ENCODE data around the gene CNST.
"Not testable (repeated sequence)": the region's sequence is repeated elsewhere in the genome, so short reads cannot be mapped to it uniquely, and the experiment has no call there.

The CNST gene

GRCh38 chr1:246583448-246584185, 17.4 kb downstream of the CNST start:
- TF ChIP-seq CTCF (IDR thresholded peaks at IDR 0.05; ENCODE audit: low read depth, low read length, missing control alignments): no peak

GRCh38 chr1:246587032-246587431, 20.8 kb downstream of the CNST start:
- no peak overlapping the region for H3K4me3 ChIP-seq (replicated peaks; ENCODE audit: low read depth, low read length)
- no peak for DNase-seq (ENCODE audit: extremely low read depth, low read depth)
- no peak for TF ChIP-seq CTCF (IDR thresholded peaks at IDR 0.05; ENCODE audit: low read depth, low read length, missing control alignments)

More at GRCh38 chr1:246583448-246584185, 17.4 kb downstream of the CNST start:
- no peak overlapping the region for H3K4me3 ChIP-seq (replicated peaks; ENCODE audit: low read depth, low read length)
- DNase-seq (ENCODE audit: extremely low read depth, low read depth): no peak

GRCh38 chr1:246587606-246588005, 21.4 kb downstream of the CNST start:
- no peak for DNase-seq (ENCODE audit: extremely low read depth, low read depth)
- H3K4me3 ChIP-seq (replicated peaks; ENCODE audit: low read depth, low read length): no peak overlapping the region
- no peak for TF ChIP-seq CTCF (IDR thresholded peaks at IDR 0.05; ENCODE audit: low read depth, low read length, missing control alignments)

GRCh38 chr1:246588159-246588721, 22.0 kb downstream of the CNST start:
- DNase-seq (ENCODE audit: extremely low read depth, low read depth): no peak
- TF ChIP-seq CTCF (IDR thresholded peaks at IDR 0.05; ENCODE audit: low read depth, low read length, missing control alignments): no peak
- H3K4me3 ChIP-seq (replicated peaks; ENCODE audit: low read depth, low read length): no peak overlapping the region

- DNase-seq (ENCODE audit: extremely low read depth, low read depth); H3K4me3 ChIP-seq (replicated peaks; ENCODE audit: low read depth, low read length): not testable (repeated sequence)
These were observed 23.7 kb downstream of the CNST start for GRCh38 chr1:246589919-246590318.

GRCh38 chr1:246591047-246591446, 24.8 kb downstream of the CNST start:
- no peak for DNase-seq (ENCODE audit: extremely low read depth, low read depth)
- no peak for TF ChIP-seq CTCF (IDR thresholded peaks at IDR 0.05; ENCODE audit: low read depth, low read length, missing control alignments)

GRCh38 chr1:246591504-246591903, 25.2 kb downstream of the CNST start:
- no peak for TF ChIP-seq CTCF (IDR thresholded peaks at IDR 0.05; ENCODE audit: low read depth, low read length, missing control alignments)
- no peak overlapping the region for H3K4me3 ChIP-seq (replicated peaks; ENCODE audit: low read depth, low read length)

More at GRCh38 chr1:246591047-246591446, 24.8 kb downstream of the CNST start:
- H3K4me3 ChIP-seq (replicated peaks; ENCODE audit: low read depth, low read length): no peak overlapping the region

More at GRCh38 chr1:246591504-246591903, 25.2 kb downstream of the CNST start:
- DNase-seq (ENCODE audit: extremely low read depth, low read depth): no peak
